ENCODE results near the gene FKBP11.

FKBP11 gene

DNA sequence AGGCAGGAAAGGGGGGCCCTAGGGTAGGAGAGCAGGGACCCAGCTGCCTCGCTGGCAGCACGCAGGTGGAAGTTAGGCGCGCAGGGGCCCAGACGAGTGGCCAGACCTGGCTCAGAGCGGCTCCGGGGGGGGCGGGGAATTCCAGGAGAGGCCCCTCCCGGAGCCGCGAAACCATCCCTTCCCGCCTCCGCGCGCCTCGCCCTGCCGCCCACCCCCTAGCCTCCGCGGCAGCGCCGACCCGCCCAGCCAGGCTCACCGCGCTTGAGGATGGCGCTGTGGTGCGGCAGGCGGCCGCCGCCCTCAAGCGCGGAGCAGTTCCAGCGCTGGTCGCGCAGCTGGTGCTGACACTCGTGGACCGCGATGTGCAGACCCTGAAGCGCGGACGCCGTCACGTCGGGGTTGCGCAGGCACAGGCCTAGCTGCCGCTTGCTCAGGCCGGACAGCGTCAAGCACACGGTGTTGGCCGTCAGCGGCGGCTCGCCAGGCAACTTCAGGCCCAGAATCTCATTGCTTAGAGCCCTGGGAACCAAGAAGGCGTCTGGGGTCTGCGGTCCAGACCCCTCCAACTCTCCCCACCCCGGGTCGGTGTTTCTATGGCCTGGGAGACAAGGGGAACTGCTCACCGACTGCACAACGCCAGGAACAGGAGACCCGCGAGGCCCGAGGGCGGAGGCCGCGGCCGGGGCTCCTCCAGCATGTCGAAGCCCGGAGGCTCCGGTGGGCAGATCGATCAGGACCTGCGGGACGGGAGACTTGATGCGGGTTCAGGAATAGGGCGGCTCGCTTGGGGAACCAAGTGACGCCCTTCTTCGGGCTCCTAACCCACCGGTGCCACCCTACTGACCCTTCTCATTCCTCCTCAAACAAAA is 44.8 kb upstream of the FKBP11 start:
- TF ChIP-seq, protein P1, sequence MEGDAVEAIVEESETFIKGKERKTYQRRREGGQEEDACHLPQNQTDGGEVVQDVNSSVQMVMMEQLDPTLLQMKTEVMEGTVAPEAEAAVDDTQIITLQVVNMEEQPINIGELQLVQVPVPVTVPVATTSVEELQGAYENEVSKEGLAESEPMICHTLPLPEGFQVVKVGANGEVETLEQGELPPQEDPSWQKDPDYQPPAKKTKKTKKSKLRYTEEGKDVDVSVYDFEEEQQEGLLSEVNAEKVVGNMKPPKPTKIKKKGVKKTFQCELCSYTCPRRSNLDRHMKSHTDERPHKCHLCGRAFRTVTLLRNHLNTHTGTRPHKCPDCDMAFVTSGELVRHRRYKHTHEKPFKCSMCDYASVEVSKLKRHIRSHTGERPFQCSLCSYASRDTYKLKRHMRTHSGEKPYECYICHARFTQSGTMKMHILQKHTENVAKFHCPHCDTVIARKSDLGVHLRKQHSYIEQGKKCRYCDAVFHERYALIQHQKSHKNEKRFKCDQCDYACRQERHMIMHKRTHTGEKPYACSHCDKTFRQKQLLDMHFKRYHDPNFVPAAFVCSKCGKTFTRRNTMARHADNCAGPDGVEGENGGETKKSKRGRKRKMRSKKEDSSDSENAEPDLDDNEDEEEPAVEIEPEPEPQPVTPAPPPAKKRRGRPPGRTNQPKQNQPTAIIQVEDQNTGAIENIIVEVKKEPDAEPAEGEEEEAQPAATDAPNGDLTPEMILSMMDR (IDR thresholded peaks at IDR 0.05; ENCODE audit: borderline replicate concordance, insufficient read depth, low read depth, low read length), result 0 out of 2 replicates have a peak, but pooled peaks have one; percentile 15
- no peak overlapping the region for H3K4me3 ChIP-seq (ENCODE audit: low read depth, low read length)

DNA sequence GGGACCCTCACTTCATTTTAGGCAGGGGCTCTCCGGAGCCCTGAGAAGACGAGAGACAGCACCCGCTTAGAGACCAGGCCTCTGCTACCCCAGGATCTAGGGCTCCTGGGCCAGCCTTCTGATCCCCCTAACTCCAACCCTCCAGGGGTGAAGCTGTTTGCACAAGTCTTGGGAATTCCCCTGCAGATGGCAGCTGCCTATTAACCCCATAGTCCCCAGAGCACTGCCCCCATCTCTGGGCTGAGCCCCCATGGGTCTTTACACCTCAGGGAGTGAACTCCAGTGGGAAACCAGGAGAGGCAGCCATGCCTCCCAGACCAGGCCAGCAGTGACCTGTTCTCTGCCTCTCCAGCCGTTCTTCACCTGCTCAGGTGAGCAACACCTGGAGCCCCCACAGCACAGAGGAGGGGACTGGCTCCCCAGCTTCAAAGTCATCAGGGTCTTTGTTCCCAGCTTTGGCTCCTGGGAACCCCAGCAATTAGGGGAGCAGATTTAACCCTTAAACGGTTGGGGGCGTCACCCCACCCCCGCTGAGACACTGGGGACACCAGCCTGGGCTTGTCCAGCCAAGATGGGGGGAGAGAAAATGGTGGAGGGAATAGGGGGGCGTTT is 44.0 kb upstream of the FKBP11 start:
- H3K4me3 ChIP-seq (ENCODE audit: low read depth, low read length), result no peak overlapping the region
- TF ChIP-seq, protein P1 (IDR thresholded peaks at IDR 0.05; ENCODE audit: borderline replicate concordance, insufficient read depth, low read depth, low read length), result no peak

DNA sequence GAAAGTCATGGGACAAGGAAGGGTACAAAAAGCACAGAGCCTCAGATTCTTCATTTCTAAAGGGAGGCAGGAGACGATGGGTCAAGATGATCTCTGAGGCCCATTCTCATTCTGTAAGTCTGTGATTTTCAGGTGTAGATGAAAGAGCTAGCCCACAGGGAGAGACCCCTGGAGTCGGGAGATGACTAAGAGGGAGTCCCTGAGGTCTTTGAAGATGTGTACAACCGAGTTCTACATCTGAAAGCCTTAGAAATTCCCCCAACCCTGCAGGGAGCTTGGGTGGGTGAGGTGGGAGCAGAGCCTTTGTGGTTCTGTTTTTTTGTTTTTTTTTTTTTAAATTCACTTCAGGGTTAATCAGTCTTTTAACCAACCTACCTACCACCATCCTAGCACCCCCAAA is 43.2 kb upstream of the FKBP11 start:
- no peak overlapping the region for H3K4me3 ChIP-seq (ENCODE audit: low read depth, low read length)
- TF ChIP-seq, protein P1 (IDR thresholded peaks at IDR 0.05; ENCODE audit: borderline replicate concordance, insufficient read depth, low read depth, low read length), result no peak

DNA sequence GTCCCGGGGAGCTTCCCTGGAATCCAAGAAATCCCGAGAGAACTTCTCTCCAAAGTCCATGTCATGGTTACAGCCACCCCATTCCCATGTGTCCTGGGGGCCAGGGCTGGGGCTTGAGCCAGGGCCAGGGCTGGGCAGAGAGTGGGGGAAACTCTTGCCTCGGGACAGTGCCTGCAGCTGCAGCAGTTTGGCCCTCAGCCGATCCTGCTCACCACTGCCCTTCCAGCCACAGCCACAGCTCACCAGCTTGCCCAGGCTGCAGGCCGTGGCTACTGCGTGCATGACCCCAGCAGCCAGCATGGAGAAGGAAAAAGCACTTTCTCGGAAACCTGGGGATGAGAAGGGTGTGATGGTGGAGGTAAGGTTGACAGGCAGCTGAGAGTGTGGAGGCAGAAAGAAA is 42.7 kb upstream of the FKBP11 start:
- H3K4me3 ChIP-seq (ENCODE audit: low read depth, low read length), result no peak overlapping the region
- TF ChIP-seq, protein P1 (IDR thresholded peaks at IDR 0.05; ENCODE audit: borderline replicate concordance, insufficient read depth, low read depth, low read length), result no peak

DNA sequence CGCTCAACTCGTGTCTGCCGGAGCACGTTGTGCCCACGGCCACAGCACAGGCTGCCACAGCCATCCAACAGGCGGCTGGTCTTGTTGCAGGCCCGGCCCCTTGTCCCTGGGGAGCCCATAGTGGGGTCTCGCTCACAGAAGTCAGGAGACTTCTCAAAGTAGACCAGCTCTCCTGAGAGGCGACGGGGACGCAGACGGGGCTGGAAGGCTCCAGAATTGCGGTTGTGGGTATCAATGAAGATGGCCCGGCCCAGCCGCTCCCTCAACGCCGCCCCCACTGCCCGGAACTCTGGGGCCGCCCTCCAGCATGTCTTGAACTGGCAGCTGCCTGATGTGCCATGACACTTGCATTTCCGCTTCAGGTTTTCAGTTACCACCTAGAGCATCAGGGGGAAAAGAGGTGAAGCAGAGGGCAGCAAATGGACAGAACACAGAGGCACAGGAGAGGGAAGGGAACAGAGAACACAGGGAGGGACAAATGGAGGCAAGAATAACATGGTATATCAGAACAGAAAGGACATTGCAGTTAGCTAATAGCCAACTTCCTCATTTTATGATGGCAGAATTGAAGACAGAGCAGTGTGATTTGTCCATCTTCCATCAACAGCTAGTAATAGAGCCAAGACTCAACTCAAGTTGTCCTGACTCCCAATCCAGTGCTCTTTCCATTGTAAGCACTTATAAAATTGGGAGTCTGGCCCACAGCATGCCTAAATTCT is 41.0 kb upstream of the FKBP11 start:
- TF ChIP-seq, protein P1 (IDR thresholded peaks at IDR 0.05; ENCODE audit: borderline replicate concordance, insufficient read depth, low read depth, low read length), result no peak
- H3K4me3 ChIP-seq (ENCODE audit: low read depth, low read length), result no peak overlapping the region

DNA sequence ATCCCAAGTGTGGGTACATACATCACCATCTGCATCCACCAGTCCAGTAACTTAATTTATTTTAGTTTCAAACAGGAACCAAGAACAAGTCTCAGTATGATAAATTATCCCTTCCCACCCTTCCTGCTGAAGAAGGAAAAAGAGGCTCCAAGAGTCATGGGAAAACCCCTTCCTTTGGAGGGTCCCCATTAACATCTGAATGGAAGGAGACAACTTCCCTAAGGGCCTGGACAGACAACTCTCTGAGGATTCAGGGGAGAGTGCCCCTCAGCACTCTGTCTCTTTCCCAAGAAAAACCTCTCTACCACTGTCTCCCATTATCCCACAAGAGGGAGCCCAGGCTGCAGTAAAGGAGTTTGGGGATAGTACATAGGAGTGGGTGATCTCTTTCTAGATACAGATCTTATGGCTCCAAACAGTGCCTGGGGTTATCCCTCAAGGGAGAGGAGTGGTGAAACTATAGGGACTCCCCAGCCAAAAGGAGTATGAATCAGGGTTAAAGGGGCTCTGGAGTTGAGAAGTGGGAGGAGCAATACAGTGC is 40.1 kb upstream of the FKBP11 start:
- no peak overlapping the region for H3K4me3 ChIP-seq (ENCODE audit: low read depth, low read length)

More for the DNA sequence above, 40.1 kb upstream of the FKBP11 start:
- TF ChIP-seq, protein P1 (IDR thresholded peaks at IDR 0.05; ENCODE audit: borderline replicate concordance, insufficient read depth, low read depth, low read length), result no peak
